Muscle of leg (tissue), 11 donors: ENCODE measurements around the gene XRRA1. TPM values are rescaled to one million over a fixed set of nuclear protein-coding genes. Genes with fewer than 3 reads are reported as not detected.

Experiments
- DNase-seq: peaks from one replicate; pipeline ENCODE4 v3.0.0; 2013
- H3K27ac ChIP-seq: one replicate; pipeline ENCODE4 v1.5.1; 2013; ENCODE audit warnings: mild to moderate bottlenecking, low read length, control low read depth
- H3K27me3 ChIP-seq: one replicate; pipeline ENCODE4 v1.6.1; 2013; ENCODE audit warnings: low read length; ENCODE audit not compliant: control insufficient read depth, insufficient read depth
- H3K36me3 ChIP-seq: one replicate; pipeline ENCODE4 v1.6.1; 2013; ENCODE audit warnings: low read length; ENCODE audit not compliant: control insufficient read depth, insufficient read depth
- H3K4me1 ChIP-seq: one replicate; pipeline ENCODE4 v1.6.1; 2013; ENCODE audit warnings: low read length; ENCODE audit not compliant: control insufficient read depth, insufficient read depth
- H3K4me3 ChIP-seq: one replicate; pipeline ENCODE4 v1.5.1; 2013; ENCODE audit warnings: low read length, control low read depth
- H3K9me3 ChIP-seq: replicated peaks from 2 replicates; pipeline ENCODE4 v1.6.1; 2013; ENCODE audit warnings: low read depth, low read length; ENCODE audit not compliant: control insufficient read depth
- WGBS: methylation state at CpG from one replicate; pipeline ENCODE4 v1.1.5; 2013; ENCODE audit warnings: missing lambda C conversion rate; ENCODE audit not compliant: insufficient coverage; 5-methylcytosine and 5-hydroxymethylcytosine counted together
- polyA plus RNA-seq, 8 donors: library from polyadenylated mRNA; unstranded; fragments of 120-200 nt; gene quantifications; one replicate each; pipeline versions ENCODE4 v1.2.1 to v1.2.3, GENCODE V29; 2013; ENCODE audit warnings: inconsistent platforms in 1 of 8, low replicate concordance in 1 of 8; ENCODE audit not compliant: insufficient read length in 8 of 8, insufficient read depth in 1 of 8
- total RNA-seq: library from RNA; stranded (reverse); fragments of 120-200 nt; gene quantifications from one replicate; pipeline ENCODE4 v1.2.4, GENCODE V29; 2013

The XRRA1 gene
- total and polyA plus RNA-seq, 9 donors = 4.1 to 13.3 (median 8.2) TPM

DNA sequence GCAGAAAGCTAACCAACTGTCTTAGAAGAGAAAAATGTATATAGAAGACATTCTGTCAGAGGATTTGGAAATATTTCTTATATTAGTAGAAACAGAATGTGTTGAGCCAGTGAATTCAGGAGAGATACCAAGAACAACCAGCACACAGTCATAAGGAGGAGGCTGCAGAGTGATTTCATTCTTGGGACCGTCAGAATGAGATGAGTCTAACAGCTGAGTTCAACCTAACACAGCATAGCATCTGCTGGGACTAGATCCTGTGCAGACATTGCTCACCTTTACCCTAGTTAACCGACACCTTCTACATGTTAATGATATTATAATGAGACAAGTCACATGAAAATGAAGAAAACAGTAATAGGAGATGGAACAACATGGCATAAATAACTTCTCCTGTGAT lies 85.5 kb downstream of the XRRA1 start:
- no CpG with 5 or more reads among the region's 2 CpGs for WGBS
- H3K36me3 ChIP-seq = peaks cover 60% of the 10 kb centered on the region
- no peaks in the 10 kb centered on the region for H3K27me3 ChIP-seq
- DNase-seq = no peak
- no peak overlapping the region for H3K4me3 ChIP-seq
- H3K4me1 ChIP-seq = no peaks in the 10 kb centered on the region
- no peak overlapping the region for H3K27ac ChIP-seq
- peaks cover 47% of the 10 kb centered on the region for H3K9me3 ChIP-seq

DNA sequence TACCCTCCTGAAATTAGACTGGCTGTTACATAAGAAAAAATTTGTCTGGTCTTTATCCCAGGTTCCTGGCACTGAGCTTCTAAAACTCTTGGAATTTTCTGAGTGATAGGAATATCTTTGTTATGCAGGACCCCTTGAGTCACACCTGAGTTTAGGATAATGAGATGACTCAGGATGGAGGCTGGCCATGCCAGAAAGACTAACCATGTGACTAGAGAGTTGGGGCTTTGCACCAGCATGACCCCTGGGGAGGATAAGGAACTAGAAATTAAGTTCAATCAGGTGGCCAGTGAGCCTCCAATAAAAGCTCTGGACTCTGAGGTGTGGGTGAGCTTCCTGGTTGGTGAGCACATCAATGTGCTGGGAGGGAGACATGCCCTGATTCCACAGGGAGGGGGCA lies 88.1 kb downstream of the XRRA1 start:
- no peak for DNase-seq
- no peak overlapping the region for H3K4me3 ChIP-seq
- H3K9me3 ChIP-seq = peaks cover 24% of the 10 kb centered on the region
- no peaks in the 10 kb centered on the region for H3K4me1 ChIP-seq
- peaks cover 65% of the 10 kb centered on the region for H3K36me3 ChIP-seq
- no peaks in the 10 kb centered on the region for H3K27me3 ChIP-seq
- H3K27ac ChIP-seq = no peak overlapping the region

DNA sequence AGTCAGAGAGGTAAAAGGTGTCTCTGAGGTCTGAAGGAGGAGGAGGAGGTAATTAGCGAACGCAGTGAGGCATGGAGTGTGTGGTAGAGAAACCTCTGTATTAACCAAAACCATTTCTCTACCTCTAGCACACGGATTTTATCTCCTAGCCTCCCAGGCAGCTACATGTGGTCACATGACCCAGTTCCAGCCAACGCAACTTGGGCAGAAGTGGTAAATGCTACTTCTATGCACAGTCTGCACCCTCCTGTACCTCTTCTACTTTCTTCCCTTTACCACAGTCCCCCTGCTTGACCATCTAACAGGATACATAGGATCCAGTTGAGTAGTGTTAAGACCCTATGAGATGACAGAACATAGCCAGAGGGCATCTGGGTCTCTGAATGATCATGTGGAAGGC lies 95.7 kb downstream of the XRRA1 start:
- no peak overlapping the region for H3K4me3 ChIP-seq
- no peaks in the 10 kb centered on the region for H3K9me3 ChIP-seq
- no peak for DNase-seq
- H3K27me3 ChIP-seq = no peaks in the 10 kb centered on the region
- H3K27ac ChIP-seq = no peak overlapping the region
- 93% methylated on average over 2 of the region's 4 CpGs for WGBS
- peaks cover 25% of the 10 kb centered on the region for H3K36me3 ChIP-seq
- H3K4me1 ChIP-seq = no peaks in the 10 kb centered on the region

DNA sequence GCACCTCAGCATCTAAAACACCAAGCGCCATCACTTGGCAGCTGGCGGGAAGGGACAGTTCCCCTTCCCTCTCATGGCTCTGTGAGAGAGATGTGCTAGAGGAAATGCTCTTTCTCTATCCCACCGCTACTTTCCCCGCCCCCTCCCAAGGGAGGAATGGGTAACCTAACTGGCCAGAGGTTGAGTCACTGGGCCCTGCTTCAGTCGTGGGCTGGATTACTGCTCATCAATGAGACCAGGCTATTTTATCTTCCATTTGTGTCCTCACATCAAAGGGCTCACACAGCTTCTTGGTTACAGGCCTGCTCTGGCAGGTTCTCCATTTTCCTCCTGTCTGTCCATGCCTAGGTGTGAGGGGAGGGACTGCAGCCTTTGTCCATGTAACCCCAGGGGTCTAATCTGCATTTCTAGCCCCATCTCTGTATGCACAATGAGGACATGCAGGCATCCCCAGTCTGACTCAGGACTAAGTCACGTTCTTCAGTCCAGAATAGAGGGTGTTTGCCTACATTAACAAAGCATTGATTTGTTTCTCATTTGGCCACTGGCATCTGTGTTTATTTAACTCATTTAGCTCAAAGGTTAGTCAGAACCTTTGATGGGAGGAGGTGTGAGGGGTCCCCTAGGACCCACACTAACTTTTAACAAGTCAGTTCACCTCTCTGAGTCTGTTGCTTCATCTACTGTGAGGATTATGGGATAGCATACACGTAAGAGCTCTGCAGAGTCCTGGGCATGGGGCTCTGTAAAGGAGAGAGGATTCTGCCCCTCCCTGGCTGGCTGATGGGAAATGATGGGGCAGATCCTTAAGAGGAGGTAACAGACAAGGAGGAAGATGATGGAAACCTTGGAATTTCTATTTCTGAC lies 99.1 kb downstream of the XRRA1 start:
- no peak overlapping the region for H3K27ac ChIP-seq
- peaks cover 37% of the 10 kb centered on the region for H3K36me3 ChIP-seq
- H3K4me1 ChIP-seq = no peaks in the 10 kb centered on the region
- H3K27me3 ChIP-seq = no peaks in the 10 kb centered on the region
- no peaks in the 10 kb centered on the region for H3K9me3 ChIP-seq
- no peak for DNase-seq
- no peak overlapping the region for H3K4me3 ChIP-seq
- 73% methylated on average over 2 of the region's 7 CpGs for WGBS

DNA sequence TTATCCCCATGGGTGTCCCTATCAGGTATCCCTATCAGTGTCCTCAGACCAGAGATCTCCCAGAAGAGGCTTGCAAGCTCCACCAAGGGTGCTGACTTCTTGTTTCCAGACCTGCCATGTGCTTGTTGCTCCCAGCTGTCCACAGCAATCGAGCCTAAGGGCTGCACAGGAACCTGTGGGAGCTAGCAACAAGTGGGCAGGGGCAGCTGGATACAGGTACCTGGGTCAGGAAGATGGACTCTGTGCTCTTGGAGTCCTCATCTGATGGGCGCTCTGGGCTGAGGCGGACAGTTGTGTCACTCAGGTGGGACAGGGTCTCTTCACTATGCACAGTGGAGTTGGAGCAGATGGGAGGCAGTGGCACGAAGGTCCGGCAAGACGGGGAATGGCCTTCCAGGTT lies 101.0 kb downstream of the XRRA1 start:
- Histone ChIP-seq H3K36me3 (peaks cover 53% of the 10 kb centered on the region), H3K27ac (no peak overlapping the region), H3K27me3 (no peaks in the 10 kb centered on the region), H3K4me3 (no peak overlapping the region), H3K4me1 (no peaks in the 10 kb centered on the region), H3K9me3 (no peaks in the 10 kb centered on the region)
- no peak for DNase-seq
- 95% methylated on average over 6 of the region's 6 CpGs for WGBS

DNA sequence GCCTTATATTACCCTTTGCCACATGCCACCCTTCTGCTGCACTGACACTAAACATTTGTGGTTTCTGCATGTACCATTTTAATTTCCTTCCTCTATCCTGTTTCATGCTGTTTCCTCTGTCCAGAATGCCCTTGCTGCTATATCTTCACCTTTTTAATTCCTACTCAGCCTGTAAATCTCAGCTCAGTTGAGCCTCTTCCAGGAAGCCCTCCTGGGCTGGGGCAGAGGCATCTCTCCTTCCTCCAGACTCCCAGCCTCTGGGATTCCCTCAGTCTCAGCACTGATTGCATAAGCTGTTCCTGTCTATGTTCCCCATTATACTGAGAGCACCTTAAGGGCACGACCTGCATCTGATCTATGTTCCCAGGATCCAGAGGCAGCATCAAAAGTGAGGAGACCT lies 101.5 kb downstream of the XRRA1 start:
- WGBS = 100% methylated on average over 1 of the region's 1 CpG
- Histone ChIP-seq H3K9me3 (no peaks in the 10 kb centered on the region), H3K27ac (no peak overlapping the region), H3K4me3 (no peak overlapping the region), H3K27me3 (no peaks in the 10 kb centered on the region), H3K36me3 (peaks cover 56% of the 10 kb centered on the region), H3K4me1 (no peaks in the 10 kb centered on the region)
- no peak for DNase-seq

DNA sequence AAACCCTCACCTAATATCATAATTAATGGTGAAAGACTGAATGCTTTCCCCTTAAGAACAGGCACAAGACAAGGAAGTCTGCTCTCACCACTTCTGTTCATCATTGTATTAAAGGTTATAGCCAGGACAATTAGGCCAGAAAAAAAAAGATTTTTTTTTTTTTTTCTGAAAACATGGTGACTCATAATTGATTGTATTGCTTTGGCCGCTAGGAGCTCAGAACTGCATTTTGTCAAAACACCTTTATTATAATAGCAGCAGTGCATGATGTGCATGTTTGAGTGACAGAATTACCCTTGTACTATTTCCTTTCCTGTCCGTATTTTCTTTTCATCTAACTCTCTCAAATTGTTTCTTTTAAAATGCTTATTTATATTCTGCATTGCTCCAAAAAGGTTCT lies 102.1 kb downstream of the XRRA1 start:
- H3K27ac ChIP-seq = no peak overlapping the region
- no peak for DNase-seq
- H3K9me3 ChIP-seq = no peaks in the 10 kb centered on the region
- peaks cover 58% of the 10 kb centered on the region for H3K36me3 ChIP-seq
- H3K4me1 ChIP-seq = no peaks in the 10 kb centered on the region
- H3K27me3 ChIP-seq = no peaks in the 10 kb centered on the region
- no CpG with 5 or more reads among the region's 2 CpGs for WGBS
- H3K4me3 ChIP-seq = no peak overlapping the region

DNA sequence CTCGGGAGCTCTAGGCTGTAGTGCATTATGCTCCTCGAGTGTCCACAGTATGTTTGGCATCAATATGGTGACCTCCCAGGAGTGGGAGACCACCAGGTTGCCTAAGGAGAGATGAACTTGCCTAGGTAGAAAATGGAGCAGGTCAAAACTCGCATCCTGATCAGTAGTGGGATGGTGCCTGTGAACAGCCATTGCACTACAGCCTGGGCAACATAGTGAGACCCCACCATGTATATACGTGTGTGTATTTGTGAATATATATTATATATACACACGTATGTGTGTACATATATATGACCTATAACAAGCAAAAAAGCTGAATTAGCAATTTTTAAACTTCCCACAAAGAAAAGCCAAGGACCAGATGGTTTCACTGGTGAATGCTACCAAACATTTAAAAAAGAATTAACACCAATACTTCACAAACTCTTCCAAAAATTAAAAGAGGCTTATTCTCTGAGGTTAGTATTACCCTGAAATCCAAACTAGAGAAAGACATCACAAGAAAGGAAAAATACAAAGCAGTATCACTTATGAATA lies 102.8 kb downstream of the XRRA1 start:
- DNase-seq = no peak
- WGBS = 83% methylated on average over 2 of the region's 5 CpGs
- Histone ChIP-seq H3K27ac (no peak overlapping the region), H3K4me3 (no peak overlapping the region), H3K36me3 (peaks cover 55% of the 10 kb centered on the region), H3K9me3 (no peaks in the 10 kb centered on the region), H3K27me3 (no peaks in the 10 kb centered on the region), H3K4me1 (no peaks in the 10 kb centered on the region)

DNA sequence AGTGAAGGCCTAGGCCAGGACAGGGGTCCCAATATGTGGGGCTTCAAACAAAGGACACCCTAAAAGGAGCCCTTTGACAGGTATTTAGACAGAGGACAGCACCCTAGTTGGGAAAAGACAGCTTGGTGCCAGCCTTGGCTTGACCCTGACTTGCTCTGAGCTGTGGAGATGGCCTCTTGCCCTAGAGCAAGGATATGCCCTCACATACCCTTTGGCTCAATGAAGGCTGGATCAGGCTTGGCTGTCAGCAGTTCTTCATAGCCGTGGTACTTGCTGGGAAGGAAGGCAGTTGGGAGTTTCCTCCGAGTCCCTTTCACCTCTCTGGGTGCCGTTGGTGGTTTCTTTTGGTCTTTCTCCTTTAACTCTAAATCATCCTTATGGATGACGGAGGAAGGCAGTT lies 104.0 kb downstream of the XRRA1 start:
- H3K4me1 ChIP-seq = no peaks in the 10 kb centered on the region
- H3K27me3 ChIP-seq = no peaks in the 10 kb centered on the region
- H3K9me3 ChIP-seq = no peaks in the 10 kb centered on the region
- WGBS = 96% methylated on average over 3 of the region's 4 CpGs
- no peak overlapping the region for H3K4me3 ChIP-seq
- no peak overlapping the region for H3K27ac ChIP-seq
- peaks cover 56% of the 10 kb centered on the region for H3K36me3 ChIP-seq
- no peak for DNase-seq

DNA sequence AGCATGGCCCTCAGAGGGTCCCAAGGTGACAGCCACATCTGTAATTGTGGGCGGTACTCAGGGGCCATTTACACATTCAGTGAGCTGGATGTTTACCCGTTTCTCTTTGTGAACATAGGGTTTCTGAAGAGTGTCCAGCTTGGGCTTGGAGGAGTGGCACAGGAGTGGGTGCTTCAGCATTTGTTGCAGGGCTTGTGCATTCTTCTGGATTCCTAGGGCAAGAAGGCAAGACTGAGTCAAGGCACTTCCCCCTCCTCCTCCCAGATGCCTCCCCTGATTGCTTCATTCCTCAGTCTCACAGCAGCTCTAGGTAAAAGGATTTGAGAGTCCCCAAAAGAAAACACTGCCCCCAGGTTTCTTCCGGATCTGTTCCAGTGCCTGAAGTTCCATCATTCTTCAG lies 104.8 kb downstream of the XRRA1 start:
- Histone ChIP-seq H3K27me3 (no peaks in the 10 kb centered on the region), H3K4me3 (no peak overlapping the region), H3K9me3 (no peaks in the 10 kb centered on the region), H3K36me3 (peaks cover 56% of the 10 kb centered on the region), H3K4me1 (no peaks in the 10 kb centered on the region), H3K27ac (no peak overlapping the region)
- whole genome bisulfite sequencing = 92% methylated on average over 2 of the region's 3 CpGs
- no peak for DNase-seq
